Heart left ventricle (tissue), 13 donors: ENCODE results near the gene SUPT4H1.

Experiments used
- CTCF ChIP-seq, 12 donors: fragments of 200-600 bp; sonication (generic) in 4 of 12; IDR thresholded peaks; one replicate each; pipeline versions ENCODE4 v1.5.0 to v1.8.0; 2018 to 2022; ENCODE audit warnings: antibody characterized with exemption in 12 of 12, mild to moderate bottlenecking in 5 of 12
- POLR2A ChIP-seq, 2 donors: fragments of 450-650 bp; IDR thresholded peaks; one replicate each; pipeline ENCODE4 v1.6.1; 2017; ENCODE audit warnings: antibody characterized with exemption in 2 of 2, mild to moderate bottlenecking in 2 of 2, moderate library complexity in 2 of 2
- donor health status: ischemic (EF 13 %, LVEDD 7.1; RV severe dilation, severe dysfunction).
- donor health status: DM: no; HTN: yes; CAD: no.
- donor health status: DM: no; HTN: no; CAD: no.
- donor health status: ischemic (EF 25% LVEDD 6.9; RV normal size, moderate dysfunction).
- donor health status: ischemic (EF 25% LVEDD 5.7; RV mildly dilated, moderate dysfunction).
- donor health status: ischemic (EF 35%, LVEDD 5.7; RV mildly dilated, moderate dysfunction).
- donor health status: nonischemic (EF 11% LVEDD 7.7; RV severe dilation, severe dysfunction).
- donor health status: DM: yes; HTN: yes; CAD: no.
- donor health status: PGD.
- donor health status: ischemic (EF 29% LVEDD 5.4; RV normal size, mild dysfunction).
- donor health status: nonischemic (EF 23%, LVEDD 6.1; RV moderate dilation, normal function).

GRCh38 chr17:58373923-58374322 is 21.9 kb upstream of the SUPT4H1 start:
- TF ChIP-seq POLR2A (IDR thresholded peaks at IDR 0.05) (no peak), CTCF (IDR thresholded peaks at IDR 0.05) (no peak)
